ENCODE data around the gene MED9. TPM values are rescaled to one million over a fixed set of nuclear protein-coding genes. Genes with fewer than 3 reads are reported as not detected.

MED9 gene
- total RNA-seq, 2 donors from 2014 or later = 4.9 to 7.8 TPM

GRCh38 chr17:17440938-17441675 is 35.7 kb upstream of the MED9 start:
- ATAC-seq (no peak), DNase-seq (no peak)
- 88 to 93% methylated on average over 11 of the region's 11 CpGs for WGBS, 2 donors
- H3K27ac ChIP-seq = peak overlapping the region; percentile 72 to 87 (median 78)
- H3K4me3 ChIP-seq = no peak overlapping the region
- no peaks in the 10 kb centered on the region for H3K27me3 ChIP-seq
- no peaks in the 10 kb centered on the region for H3K9me3 ChIP-seq
- TF ChIP-seq CTCF (IDR thresholded peaks at IDR 0.05) (no peak), POLR2A (IDR thresholded peaks at IDR 0.05) (no peak)
- intact Hi-C loops (cut with DNase I) = no loop called here
- no peaks in the 10 kb centered on the region for H3K36me3 ChIP-seq (replicated peaks in 1 of 2; ENCODE audit: insufficient read depth in 1 of 2, low read depth in 2 of 2)
- peaks cover 18% of the 10 kb centered on the region for H3K4me1 ChIP-seq

GRCh38 chr17:17443173-17443572 is 33.6 kb upstream of the MED9 start:
- Histone ChIP-seq H3K9me3 (no peaks in the 10 kb centered on the region), H3K36me3 (replicated peaks in 1 of 2; ENCODE audit: insufficient read depth in 1 of 2, low read depth in 2 of 2) (no peaks in the 10 kb centered on the region), H3K4me3 (no peak overlapping the region), H3K27ac (peak overlapping the region; percentile 15 to 83 (median 77)), H3K4me1 (peaks cover 31% of the 10 kb centered on the region), H3K27me3 (no peaks in the 10 kb centered on the region)
- 69 to 70% methylated on average over 8 to 13 of the region's 14 CpGs for WGBS, 2 donors
- DNase-seq (no peak), ATAC-seq (no peak)
- no peak for TF ChIP-seq CTCF (IDR thresholded peaks at IDR 0.05)
- TF ChIP-seq POLR2A (IDR thresholded peaks at IDR 0.05) = no peak
- intact Hi-C loops (cut with DNase I) = no loop called here

GRCh38 chr17:17445296-17445924 is 31.4 kb upstream of the MED9 start:
- H3K27ac ChIP-seq = peak overlapping the region; percentile 52 to 83 (median 77)
- H3K4me1 ChIP-seq = peaks cover 21% of the 10 kb centered on the region
- TF ChIP-seq POLR2A (IDR thresholded peaks at IDR 0.05) (no peak), CTCF (IDR thresholded peaks at IDR 0.05) (no peak)
- H3K36me3 ChIP-seq (replicated peaks in 1 of 2; ENCODE audit: insufficient read depth in 1 of 2, low read depth in 2 of 2) = no peaks in the 10 kb centered on the region
- no peaks in the 10 kb centered on the region for H3K27me3 ChIP-seq
- DNase-seq (no peak), ATAC-seq (no peak)
- 62 to 63% methylated on average over 8 of the region's 8 CpGs for WGBS, 2 donors
- H3K4me3 ChIP-seq = no peak overlapping the region
- intact Hi-C loops (cut with DNase I) = no loop called here
- H3K9me3 ChIP-seq = no peaks in the 10 kb centered on the region

- Histone ChIP-seq H3K27me3 (no peaks in the 10 kb centered on the region), H3K4me3 (no peak overlapping the region), H3K9me3 (no peaks in the 10 kb centered on the region), H3K4me1 (peaks cover 16% of the 10 kb centered on the region), H3K27ac (peak overlapping the region; percentile 52 to 83 (median 77)), H3K36me3 (replicated peaks in 1 of 2; ENCODE audit: insufficient read depth in 1 of 2, low read depth in 2 of 2) (no peaks in the 10 kb centered on the region)
- 47 to 51% methylated on average over 12 of the region's 12 CpGs for WGBS, 2 donors
- DNase-seq = peak; percentile 51 to 77 (median 68)
- intact Hi-C loops (cut with DNase I) = no loop called here
- TF ChIP-seq POLR2A (IDR thresholded peaks at IDR 0.05) (peak in 2 of 3 donors; percentile 36 to 40), CTCF (IDR thresholded peaks at IDR 0.05) (no peak)
- ATAC-seq = peak; percentile 90
These were observed 30.7 kb upstream of the MED9 start for GRCh38 chr17:17445925-17446665.

Measured in body of pancreas (tissue), 4 donors.